OCI-LY3 (cell line): Measurements from ENCODE around the gene NAV2.

ENCODE experiments used
- H2AFZ ChIP-seq: fragments of 200-600, 300-600 bp; shearing (Covaris generic); 2 replicates; pipeline ENCODE4 v1.6.0; 2014; ENCODE audit warnings: antibody characterized with exemption, low read depth, low read length
- H3K27ac ChIP-seq: fragments of 200-600, 300-600 bp; sonication (generic); 2 replicates; pipeline ENCODE4 v1.5.1; 2014; ENCODE audit warnings: mild to moderate bottlenecking, low read length, moderate library complexity, mixed read lengths
- H3K27me3 ChIP-seq: fragments of 200-600, 300-600 bp; sonication (generic); 2 replicates; pipeline ENCODE4 v1.6.1; 2014; ENCODE audit warnings: low read depth, low read length, mixed read lengths
- H3K36me3 ChIP-seq: fragments of 200-600, 300-600 bp; sonication (generic); replicated peaks from 2 replicates; pipeline ENCODE3; 2014; ENCODE audit warnings: low read depth, low read length, mixed read lengths
- H3K4me1 ChIP-seq: fragments of 300-600, 200-600 bp; sonication (generic); 2 replicates; pipeline ENCODE4 v1.6.1; 2014; ENCODE audit warnings: low read length, mixed read lengths
- H3K4me2 ChIP-seq: fragments of 200-600, 300-600 bp; sonication (generic); 2 replicates; pipeline ENCODE4 v1.6.1; 2014; ENCODE audit warnings: low read length, mixed read lengths
- H3K4me3 ChIP-seq: fragments of 300-600, 200-600 bp; sonication (generic); 2 replicates; pipeline ENCODE4 v1.5.1; 2014; ENCODE audit warnings: antibody characterized with exemption, mild to moderate bottlenecking, low read length, moderate library complexity
- H3K79me2 ChIP-seq: fragments of 300-600, 200-600 bp; shearing (Covaris generic); 2 replicates; pipeline ENCODE4 v1.6.1; 2014; ENCODE audit warnings: mild to moderate bottlenecking, low read length, mixed read lengths
- H3K9ac ChIP-seq: fragments of 300-600, 200-600 bp; shearing (Covaris generic); 2 replicates; pipeline ENCODE4 v1.6.0; 2014; ENCODE audit warnings: mild to moderate bottlenecking, low read length, moderate library complexity
- H3K9me3 ChIP-seq: fragments of 200-600, 300-600 bp; shearing (Covaris generic); 2 replicates; pipeline ENCODE4 v1.6.1; 2014; ENCODE audit warnings: low read length, mixed read lengths; ENCODE audit not compliant: insufficient read depth
- H4K20me1 ChIP-seq: fragments of 200-600, 300-600 bp; sonication (generic); 2 replicates; pipeline ENCODE4 v1.6.1; 2016; ENCODE audit warnings: low read length, mixed read lengths; ENCODE audit not compliant: insufficient read depth
- EZH2phosphoT487 ChIP-seq: fragments of 200-600 bp; shearing (Covaris generic); IDR thresholded peaks from 2 replicates; pipeline ENCODE4 v1.6.1; 2018; ENCODE audit warnings: antibody characterized with exemption, mixed run types, low read depth
- TF ChIP-seq, protein P1 (sequence below): fragments of 200-600, 300-600 bp; sonication (generic); IDR thresholded peaks from 2 replicates; pipeline ENCODE4 v1.5.1; 2014; ENCODE audit warnings: antibody characterized with exemption, low read length, low read depth

The NAV2 gene

DNA sequence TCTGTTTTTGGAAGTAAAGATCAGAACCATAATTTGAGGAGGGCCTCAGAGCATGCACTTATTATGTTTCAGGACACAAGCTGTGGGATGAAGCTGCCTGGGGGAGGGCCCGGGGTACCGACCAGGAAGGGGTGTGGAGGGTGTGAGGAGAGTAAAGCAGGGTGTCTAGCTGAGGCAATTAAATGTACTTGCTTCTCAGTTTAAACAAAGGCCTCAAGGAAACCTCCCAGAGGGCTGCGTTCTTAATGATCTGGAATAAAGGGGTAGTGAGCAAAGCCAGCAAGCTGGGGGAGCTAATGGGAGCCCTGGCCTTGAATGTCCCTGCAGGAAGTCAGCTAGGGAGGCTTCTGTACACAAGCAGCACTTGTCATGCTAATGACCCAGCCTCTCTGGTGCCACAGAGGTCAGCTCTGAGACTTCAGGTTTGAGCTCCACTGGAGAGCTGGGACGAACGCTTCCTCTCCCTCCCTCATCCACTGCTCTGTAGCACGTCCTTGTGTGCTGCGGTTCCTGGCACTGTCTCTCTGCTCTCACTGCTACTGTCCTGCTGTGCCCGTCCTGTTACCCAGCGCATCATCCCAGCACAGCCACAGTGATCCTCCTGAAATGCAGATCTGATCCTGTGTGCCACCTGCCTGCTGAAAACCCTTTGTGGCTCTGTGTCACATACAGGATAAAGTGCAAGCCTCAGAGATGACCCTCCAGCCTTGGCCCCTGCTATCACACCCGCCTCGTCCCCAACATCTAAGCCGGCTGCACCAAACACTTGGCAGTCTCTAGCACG lies 287.9 kb downstream of the NAV2 start:
- Histone ChIP-seq H4K20me1 (no peaks in the 10 kb centered on the region), H3K27ac (no peak overlapping the region), H3K27me3 (peaks cover 77% of the 10 kb centered on the region), H3K36me3 (no peaks in the 10 kb centered on the region), H3K4me3 (no peak overlapping the region), H3K4me1 (peaks cover 8% of the 10 kb centered on the region; the same call in 1 of the 2 replicates), H3K9ac (no peak overlapping the region), H3K9me3 (no peaks in the 10 kb centered on the region), H3K79me2 (no peaks in the 10 kb centered on the region), H2AFZ (no peak overlapping the region), H3K4me2 (no peak overlapping the region)
- TF ChIP-seq, protein P1, sequence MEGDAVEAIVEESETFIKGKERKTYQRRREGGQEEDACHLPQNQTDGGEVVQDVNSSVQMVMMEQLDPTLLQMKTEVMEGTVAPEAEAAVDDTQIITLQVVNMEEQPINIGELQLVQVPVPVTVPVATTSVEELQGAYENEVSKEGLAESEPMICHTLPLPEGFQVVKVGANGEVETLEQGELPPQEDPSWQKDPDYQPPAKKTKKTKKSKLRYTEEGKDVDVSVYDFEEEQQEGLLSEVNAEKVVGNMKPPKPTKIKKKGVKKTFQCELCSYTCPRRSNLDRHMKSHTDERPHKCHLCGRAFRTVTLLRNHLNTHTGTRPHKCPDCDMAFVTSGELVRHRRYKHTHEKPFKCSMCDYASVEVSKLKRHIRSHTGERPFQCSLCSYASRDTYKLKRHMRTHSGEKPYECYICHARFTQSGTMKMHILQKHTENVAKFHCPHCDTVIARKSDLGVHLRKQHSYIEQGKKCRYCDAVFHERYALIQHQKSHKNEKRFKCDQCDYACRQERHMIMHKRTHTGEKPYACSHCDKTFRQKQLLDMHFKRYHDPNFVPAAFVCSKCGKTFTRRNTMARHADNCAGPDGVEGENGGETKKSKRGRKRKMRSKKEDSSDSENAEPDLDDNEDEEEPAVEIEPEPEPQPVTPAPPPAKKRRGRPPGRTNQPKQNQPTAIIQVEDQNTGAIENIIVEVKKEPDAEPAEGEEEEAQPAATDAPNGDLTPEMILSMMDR: no peak
- TF ChIP-seq EZH2phosphoT487: no peak

DNA sequence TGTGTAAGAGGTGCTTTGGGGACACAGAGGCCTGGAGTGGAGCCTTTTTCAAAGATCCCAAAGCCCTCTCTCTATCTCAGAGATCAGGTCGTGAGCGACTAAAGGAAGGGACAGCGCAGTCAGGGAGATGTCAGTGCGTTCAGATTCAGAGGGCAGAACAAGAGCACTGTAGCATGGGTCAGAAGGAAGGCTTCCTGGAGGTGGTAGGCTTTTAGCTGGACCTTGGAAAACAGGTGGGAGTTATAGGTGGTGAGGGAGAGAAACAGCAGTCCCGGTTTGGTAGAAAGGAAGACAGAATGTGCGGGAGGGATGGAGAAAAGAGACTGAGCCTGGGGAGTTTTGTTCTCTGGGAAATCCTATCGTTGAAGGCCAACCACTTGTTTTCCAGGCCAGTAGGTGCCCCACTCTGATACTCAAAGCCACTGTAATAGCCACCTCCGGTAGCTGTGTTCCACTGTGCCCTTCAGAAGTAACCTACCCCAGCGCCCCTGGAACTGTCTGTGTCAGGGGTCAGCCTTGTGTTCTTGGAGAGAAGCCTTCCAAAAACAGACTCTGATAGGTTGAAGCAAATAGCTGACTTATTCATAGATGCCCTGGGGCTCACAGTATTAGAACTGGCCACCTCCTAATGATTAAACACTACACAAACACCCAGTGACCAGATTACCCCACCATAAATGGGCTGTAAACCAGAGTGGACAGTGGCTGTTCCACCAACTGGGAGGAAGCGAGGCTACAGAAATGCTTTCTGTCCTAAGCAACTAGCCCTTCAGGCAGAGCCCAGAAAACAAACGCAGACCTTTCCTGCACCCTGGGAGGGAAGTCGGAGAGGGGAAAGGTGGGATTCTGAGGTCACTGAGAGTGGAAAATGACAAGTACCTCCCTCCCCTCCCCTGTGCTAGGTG lies 289.9 kb downstream of the NAV2 start:
- Histone ChIP-seq H3K27me3 (peaks cover 74% of the 10 kb centered on the region), H4K20me1 (no peaks in the 10 kb centered on the region), H3K9ac (no peak overlapping the region), H3K4me2 (no peak overlapping the region), H3K79me2 (no peaks in the 10 kb centered on the region), H3K4me3 (no peak overlapping the region), H3K36me3 (no peaks in the 10 kb centered on the region), H3K27ac (no peak overlapping the region), H3K9me3 (no peaks in the 10 kb centered on the region), H2AFZ (no peak overlapping the region), H3K4me1 (peaks cover 8% of the 10 kb centered on the region; the same call in 1 of the 2 replicates)
- TF ChIP-seq, protein P1: no peak
- TF ChIP-seq EZH2phosphoT487: no peak

DNA sequence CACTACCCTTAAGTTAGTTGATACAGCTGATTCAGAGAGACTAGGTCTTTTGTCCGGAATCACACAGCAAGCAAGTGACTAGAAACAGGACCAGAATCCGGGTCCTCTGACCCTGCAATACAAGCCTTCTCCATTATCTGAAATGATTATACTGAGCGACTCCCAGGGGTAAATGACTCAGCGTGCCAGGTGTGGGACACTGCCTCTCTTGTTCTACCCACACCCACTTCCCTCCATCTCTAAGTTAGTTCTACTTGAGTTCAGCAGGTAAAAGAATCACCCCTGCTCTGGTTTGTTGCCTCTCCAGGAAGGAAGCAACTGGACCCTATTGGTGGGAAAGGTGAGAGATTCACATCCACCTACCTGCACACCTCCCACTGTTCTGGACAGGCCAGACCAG lies 290.7 kb downstream of the NAV2 start:
- no peak overlapping the region for H2AFZ ChIP-seq
- no peak overlapping the region for H3K4me3 ChIP-seq
- H3K9me3 ChIP-seq: no peaks in the 10 kb centered on the region
- peaks cover 9% of the 10 kb centered on the region for H3K4me1 ChIP-seq
- H3K79me2 ChIP-seq: no peaks in the 10 kb centered on the region
- peaks cover 71% of the 10 kb centered on the region for H3K27me3 ChIP-seq
- H3K4me2 ChIP-seq: no peak overlapping the region
- H4K20me1 ChIP-seq: no peaks in the 10 kb centered on the region
- no peak overlapping the region for H3K9ac ChIP-seq
- H3K36me3 ChIP-seq: no peaks in the 10 kb centered on the region
- H3K27ac ChIP-seq: no peak overlapping the region
- no peak for TF ChIP-seq EZH2phosphoT487
- TF ChIP-seq, protein P1: no peak

DNA sequence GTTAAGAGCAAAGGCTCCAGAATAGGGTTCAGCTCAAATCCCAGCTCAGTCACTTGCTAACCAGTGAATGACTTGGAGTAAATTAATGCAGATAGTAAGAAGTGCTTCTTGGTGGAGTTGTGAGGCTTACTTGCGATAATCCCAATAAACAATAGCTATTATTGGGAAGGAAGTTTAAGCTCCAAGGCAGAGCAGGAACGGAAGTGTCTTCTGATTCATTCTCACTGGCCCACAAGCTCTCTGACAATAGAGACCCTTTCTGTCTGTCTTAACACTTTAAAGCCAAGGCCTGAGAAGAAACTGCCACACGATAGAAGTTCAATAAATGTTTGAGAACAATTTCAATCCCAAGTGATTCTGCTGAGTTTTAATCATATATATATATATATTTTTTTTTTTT lies 292.2 kb downstream of the NAV2 start:
- TF ChIP-seq EZH2phosphoT487: no peak
- TF ChIP-seq, protein P1: no peak
- Histone ChIP-seq H3K9me3 (no peaks in the 10 kb centered on the region), H3K4me2 (no peak overlapping the region), H3K4me1 (peaks cover 23% of the 10 kb centered on the region), H3K9ac (no peak overlapping the region), H3K4me3 (no peak overlapping the region), H3K36me3 (no peaks in the 10 kb centered on the region), H3K79me2 (no peaks in the 10 kb centered on the region), H3K27me3 (peaks cover 70% of the 10 kb centered on the region), H3K27ac (no peak overlapping the region), H2AFZ (no peak overlapping the region), H4K20me1 (no peaks in the 10 kb centered on the region)
